ENCODE data around the gene CEP164. TPM values are rescaled to one million over a fixed set of nuclear protein-coding genes. Genes with fewer than 3 reads are reported as not detected.

Gene CEP164
- total and polyA plus RNA-seq, 9 of the 15 experiments (the other 6 are each of a cell fraction or from before 2014, with no cell fraction given), result 2.1 to 16.5 (median 10.4) TPM

GRCh38 chr11:117409511-117409910 is 81.9 kb downstream of the CEP164 start:
- Histone ChIP-seq H3K9me1 (ENCODE audit: control insufficient read depth, insufficient read depth, low read length) (no peaks in the 10 kb centered on the region), H3K36me3 (ENCODE audit: control insufficient read depth, insufficient read depth, low read length) (no peaks in the 10 kb centered on the region), H3K27me3 (ENCODE audit: control insufficient read depth in 2 of 2, insufficient read depth in 2 of 2, low read length in 2 of 2) (peaks cover 3 to 24% of the 10 kb centered on the region in 2 experiments; a peak in 3 of 5 replicates), H2AFZ (ENCODE audit: low read depth, low read length) (no peak overlapping the region), H3K79me2 (ENCODE audit: control insufficient read depth, insufficient read depth, low read length) (no peaks in the 10 kb centered on the region), H3K4me2 (ENCODE audit: insufficient read depth, low read length) (no peak overlapping the region), H3K9me3 (replicated peaks; ENCODE audit: control insufficient read depth, insufficient read depth, low read depth, low read length) (peaks cover 2% of the 10 kb centered on the region; the same call in 1 of the 2 replicates), H3K4me1 (replicated peaks in 1 of 2; ENCODE audit: control insufficient read depth in 2 of 2, insufficient read depth in 2 of 2, low read length in 2 of 2) (peaks cover 0 to 8% of the 10 kb centered on the region in 2 experiments; a peak in 1 of 5 replicates), H4K20me1 (replicated peaks; ENCODE audit: control insufficient read depth, insufficient read depth, low read length) (no peaks in the 10 kb centered on the region), H3K9ac (ENCODE audit: insufficient read depth in 1 of 2, low read depth in 2 of 2, low read length in 2 of 2) (no peak overlapping the region), H3K27ac (ENCODE audit: extremely low read depth, low read depth, low read length) (no peak overlapping the region), H3K4me3 (no peak overlapping the region)
- DNase-seq (ENCODE audit: extremely low read depth in 1 of 4, low spot score in 3 of 4), result no peak
- no peak for TF ChIP-seq PCBP1 (IDR thresholded peaks at IDR 0.05; ENCODE audit: low read depth, low read length, poor library complexity, severe bottlenecking)
- TF ChIP-seq ZNF184 (CRISPR knock-in tag; IDR thresholded peaks at IDR 0.05), result no peak
- no peak for TF ChIP-seq FOXK1 (CRISPR knock-in tag; IDR thresholded peaks at IDR 0.05; ENCODE audit: borderline replicate concordance)
- no peak for TF ChIP-seq CBX2 (IDR thresholded peaks at IDR 0.05; ENCODE audit: insufficient read depth, low read length, poor library complexity, severe bottlenecking)
- TF ChIP-seq CBX8 (IDR thresholded peaks at IDR 0.05; ENCODE audit: borderline replicate concordance, extremely low read depth, low read depth, low read length, poor library complexity, severe bottlenecking), result no peak
- no peak for TF ChIP-seq NFXL1 (CRISPR knock-in tag; IDR thresholded peaks at IDR 0.05)
- TF ChIP-seq KDM5B (IDR thresholded peaks at IDR 0.05; ENCODE audit: insufficient replicate concordance, low read depth, low read length), result no peak
- TF ChIP-seq ZNF146 (CRISPR knock-in tag; IDR thresholded peaks at IDR 0.05; ENCODE audit: unreplicated experiment), result no peak
- TF ChIP-seq HDAC6 (IDR thresholded peaks at IDR 0.05; ENCODE audit: low read depth, low read length), result no peak
- TF ChIP-seq SMARCE1 (IDR thresholded peaks at IDR 0.05), result no peak
- no peak for TF ChIP-seq ZBTB5 (IDR thresholded peaks at IDR 0.05)
- TF ChIP-seq E2F6 (IDR thresholded peaks at IDR 0.05; ENCODE audit: borderline replicate concordance in 1 of 2, extremely low read depth in 1 of 2, insufficient read depth in 1 of 2, insufficient read length in 1 of 2, low read depth in 1 of 2, low read length in 1 of 2, poor library complexity in 1 of 2, severe bottlenecking in 1 of 2), result no peak
- TF ChIP-seq RBBP5 (IDR thresholded peaks at IDR 0.05; ENCODE audit: borderline replicate concordance, insufficient read depth, low read length, poor library complexity, severe bottlenecking), result no peak
- TF ChIP-seq ZNF444 (CRISPR knock-in tag; IDR thresholded peaks at IDR 0.05), result no peak
- no peak for TF ChIP-seq TEAD2 (tag; IDR thresholded peaks at IDR 0.05)
- TF ChIP-seq MNT (conservative IDR thresholded peaks at IDR 0.05), result no peak
- POLR2A ChIA-PET, result interaction anchor here (0.6 to 0.9 kb wide), 2 partner anchors 15 to 80 kb away, joined by 3 to 4 read pairs; no protein-coding TSS in a partner anchor
- no TSS peak for BruUV-seq (replicated peaks)
- intact Hi-C loops (cut with micrococcal nuclease), result no loop called here
- in situ Hi-C loops (cut with MboI), result no loop called here
- FAIRE-seq, result no peak
- ATAC-seq, result no peak
- CTCF ChIA-PET (ENCODE audit: low intra/inter-chr PET ratio), result no interaction called here
- 58% methylated on average over 7 of the region's 12 CpGs for WGBS (ENCODE audit: insufficient coverage, low coverage, missing lambda C conversion rate)
